HG03432 (cell line): ENCODE measurements around the gene FANCF.
"Not testable (repeated sequence)": the region's sequence is repeated elsewhere in the genome, so short reads cannot be mapped to it uniquely, and the experiment has no call there.

Experiments used
- ATAC-seq: cut with Tn5 transposase; IDR thresholded peaks from one replicate; pipeline ENCODE4 v1.9.1; 2021; ENCODE audit warnings: mild to moderate bottlenecking, moderate library complexity; ENCODE audit not compliant: unreplicated experiment

FANCF gene

GRCh38 chr11:22625448-22626287 lies at the start of gene FANCF:
FANCF (minus strand) TSS chr11:22625823; CDS start chr11:22625810, 13 bp downstream.
- peak; percentile 97 for ATAC-seq

GRCh38 chr11:22674470-22675439 lies 49.1 kb upstream of the FANCF start:
- peak; percentile 27 for ATAC-seq

GRCh38 chr11:22671751-22672150 lies 46.1 kb upstream of the FANCF start:
- no peak for ATAC-seq

- ATAC-seq = peak; percentile 32
Observed at GRCh38 chr11:22670830-22671229, 45.2 kb upstream of the FANCF start.

- no peak for ATAC-seq
Observed at GRCh38 chr11:22669368-22669767, 43.7 kb upstream of the FANCF start.

GRCh38 chr11:22668005-22668796 lies 42.6 kb upstream of the FANCF start:
- ATAC-seq = peak; percentile 40

GRCh38 chr11:22666688-22667439 lies 41.2 kb upstream of the FANCF start:
- peak; percentile 64 for ATAC-seq

- ATAC-seq = peak; percentile 17
Observed at GRCh38 chr11:22666325-22666687, 40.7 kb upstream of the FANCF start, which contains the start of gene GAS2. GAS2 (plus strand) TSS chr11:22666611; CDS start chr11:22674870, 8,259 bp downstream.

- no peak for ATAC-seq
Observed at GRCh38 chr11:22659783-22660182, 34.2 kb upstream of the FANCF start.

- peak; percentile 98 for ATAC-seq
Observed at GRCh38 chr11:22657101-22657694, 31.6 kb upstream of the FANCF start.

GRCh38 chr11:22656130-22656529 lies 30.5 kb upstream of the FANCF start:
- no peak for ATAC-seq

GRCh38 chr11:22652346-22652745 lies 26.7 kb upstream of the FANCF start:
- not testable (repeated sequence) for ATAC-seq

GRCh38 chr11:22641559-22641958 lies 15.9 kb upstream of the FANCF start:
- no peak for ATAC-seq

- ATAC-seq = no peak
Observed at GRCh38 chr11:22640862-22641261, 15.2 kb upstream of the FANCF start.

- ATAC-seq = no peak
Observed at GRCh38 chr11:22635689-22636088, 10.1 kb upstream of the FANCF start.

GRCh38 chr11:22634897-22635629 lies 9.4 kb upstream of the FANCF start:
- no peak for ATAC-seq

GRCh38 chr11:22633354-22633902 lies 7.8 kb upstream of the FANCF start:
- ATAC-seq = no peak

- ATAC-seq = no peak
Observed at GRCh38 chr11:22627421-22627820, 1.8 kb upstream of the FANCF start.
